ENCODE data around the gene GPC3. TPM values are rescaled to one million over a fixed set of nuclear protein-coding genes. Genes with fewer than 3 reads are reported as not detected.

Gene GPC3
- total RNA-seq (2013) = 0.21 TPM
- polyA plus RNA-seq = not detected
- not detected in 2 replicates for polyA minus RNA-seq
- total RNA-seq = 0 to 0.87 (median 0.07) reads per million in 11 experiments

DNA sequence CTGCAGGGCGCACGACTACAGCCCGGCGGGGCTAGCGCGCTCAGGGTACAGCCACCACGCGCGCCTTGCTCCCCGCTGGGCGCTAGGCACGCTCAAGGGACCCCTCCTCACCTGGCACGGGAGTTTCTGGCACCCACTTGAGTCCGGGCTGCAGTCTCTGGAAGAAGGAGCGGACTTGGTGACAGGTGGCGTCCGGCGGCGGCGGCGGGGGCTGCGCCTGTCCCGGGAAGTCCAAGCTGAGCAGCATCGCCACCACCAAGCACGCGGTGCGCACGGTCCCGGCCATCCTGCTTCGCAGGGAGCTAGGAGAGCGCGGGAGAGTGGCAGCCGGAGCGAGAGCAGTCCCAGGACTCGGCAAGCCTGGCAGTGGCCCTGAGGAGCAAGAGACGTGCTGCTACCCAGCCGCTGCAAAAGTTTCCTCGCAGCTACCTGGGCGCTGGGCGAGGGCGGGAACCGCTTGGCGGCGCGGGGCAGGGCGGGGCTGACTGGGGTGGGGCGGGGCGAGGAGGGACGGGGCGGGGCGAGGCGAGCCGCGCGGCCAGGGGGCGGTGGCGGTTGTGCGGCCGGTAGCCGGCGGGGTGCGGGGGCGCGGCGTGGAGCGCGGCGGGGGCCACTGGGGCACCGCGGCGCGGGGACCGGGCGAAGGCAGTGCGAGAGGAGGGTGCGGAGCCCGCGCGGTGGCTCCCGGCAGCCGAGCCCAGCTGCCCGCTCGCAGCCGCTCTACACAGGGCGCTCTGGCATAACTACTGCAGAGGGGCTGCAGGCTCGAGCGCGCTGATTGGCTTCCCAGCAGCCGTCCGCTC is at the start of gene GPC3:
Gene GPC3 (minus strand): TSS at position 431 of the 803 bp plus-strand sequence.
- no peaks in the 10 kb centered on the region for H3K79me2 ChIP-seq (ENCODE audit: insufficient read depth, low read length)
- H3K4me1 ChIP-seq (ENCODE audit: control insufficient read depth in 1 of 2, insufficient read depth in 2 of 2, low read length in 2 of 2) = peaks cover 0 to 4% of the 10 kb centered on the region in 2 donors
- H3K27me3 ChIP-seq (ENCODE audit: control insufficient read depth in 2 of 2, insufficient read depth in 2 of 2, low read length in 2 of 2) = peaks cover 28 to 43% of the 10 kb centered on the region in 2 donors
- TF ChIP-seq, protein P1, sequence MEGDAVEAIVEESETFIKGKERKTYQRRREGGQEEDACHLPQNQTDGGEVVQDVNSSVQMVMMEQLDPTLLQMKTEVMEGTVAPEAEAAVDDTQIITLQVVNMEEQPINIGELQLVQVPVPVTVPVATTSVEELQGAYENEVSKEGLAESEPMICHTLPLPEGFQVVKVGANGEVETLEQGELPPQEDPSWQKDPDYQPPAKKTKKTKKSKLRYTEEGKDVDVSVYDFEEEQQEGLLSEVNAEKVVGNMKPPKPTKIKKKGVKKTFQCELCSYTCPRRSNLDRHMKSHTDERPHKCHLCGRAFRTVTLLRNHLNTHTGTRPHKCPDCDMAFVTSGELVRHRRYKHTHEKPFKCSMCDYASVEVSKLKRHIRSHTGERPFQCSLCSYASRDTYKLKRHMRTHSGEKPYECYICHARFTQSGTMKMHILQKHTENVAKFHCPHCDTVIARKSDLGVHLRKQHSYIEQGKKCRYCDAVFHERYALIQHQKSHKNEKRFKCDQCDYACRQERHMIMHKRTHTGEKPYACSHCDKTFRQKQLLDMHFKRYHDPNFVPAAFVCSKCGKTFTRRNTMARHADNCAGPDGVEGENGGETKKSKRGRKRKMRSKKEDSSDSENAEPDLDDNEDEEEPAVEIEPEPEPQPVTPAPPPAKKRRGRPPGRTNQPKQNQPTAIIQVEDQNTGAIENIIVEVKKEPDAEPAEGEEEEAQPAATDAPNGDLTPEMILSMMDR (IDR thresholded peaks at IDR 0.05) = no peak
- H3K9me3 ChIP-seq (replicated peaks in 1 of 2; ENCODE audit: control insufficient read depth in 1 of 2, insufficient read depth in 1 of 2, low read length in 2 of 2) = peaks cover 0 to 18% of the 10 kb centered on the region in 2 donors
- H3K4me1 Mint-ChIP-seq = peaks cover 3% of the 10 kb centered on the region
- no peaks in the 10 kb centered on the region for H3K36me3 ChIP-seq (replicated peaks in 1 of 2; ENCODE audit: control insufficient read depth in 1 of 2, insufficient read depth in 2 of 2, low read length in 2 of 2)
- H3K36me3 Mint-ChIP-seq = no peaks in the 10 kb centered on the region
- H3K4me3 Mint-ChIP-seq = peak within 1 kb of the TSS in 1 of 2 donors; percentile 84
- H4K20me1 ChIP-seq (ENCODE audit: insufficient read depth, low read length) = no peaks in the 10 kb centered on the region
- no peak within 1 kb of the TSS for H3K27ac ChIP-seq (ENCODE audit: low read depth in 1 of 2, low read length in 2 of 2)
- peaks cover 0 to 18% (median 4%) of the 10 kb centered on the region in 7 donors for H3K9me3 Mint-ChIP-seq
- H3K4me3 ChIP-seq (replicated peaks in 1 of 3; ENCODE audit: low read depth in 2 of 3, low read length in 3 of 3) = no peak within 1 kb of the TSS
- H2AFZ ChIP-seq (ENCODE audit: insufficient read depth, low read depth, low read length, poor library complexity, severe bottlenecking) = no peak within 1 kb of the TSS
- H3K4me2 ChIP-seq (replicated peaks; ENCODE audit: extremely low read depth, low read length, poor library complexity, severe bottlenecking) = peak within 1 kb of the TSS; percentile 22
- intact Hi-C loops (cut with micrococcal nuclease) = no loop called here
- H3K27ac Mint-ChIP-seq = no peak within 1 kb of the TSS
- H3K9ac ChIP-seq (ENCODE audit: insufficient read depth, low read length, poor library complexity, severe bottlenecking) = no peak within 1 kb of the TSS
- WGBS (ENCODE audit: insufficient coverage) = 1% methylated on average over 45 of the region's 90 CpGs
- H3K27me3 Mint-ChIP-seq (ENCODE audit: low read depth in 3 of 3) = peaks cover 27 to 57% (median 45%) of the 10 kb centered on the region in 3 donors
- peak in 1 of 3 donors; percentile 1 for DNase-seq

- H3K9ac ChIP-seq (ENCODE audit: insufficient read depth, low read length, poor library complexity, severe bottlenecking) = no peak overlapping the region
- no peaks in the 10 kb centered on the region for H3K36me3 Mint-ChIP-seq
- H3K27ac ChIP-seq (ENCODE audit: low read depth in 1 of 2, low read length in 2 of 2) = no peak overlapping the region
- peaks cover 0 to 3% (median 0%) of the 10 kb centered on the region in 7 donors for H3K9me3 Mint-ChIP-seq
- no peaks in the 10 kb centered on the region for H3K4me1 Mint-ChIP-seq
- no peak overlapping the region for H3K4me2 ChIP-seq (replicated peaks; ENCODE audit: extremely low read depth, low read length, poor library complexity, severe bottlenecking)
- H3K4me1 ChIP-seq (ENCODE audit: control insufficient read depth in 1 of 2, insufficient read depth in 2 of 2, low read length in 2 of 2) = no peaks in the 10 kb centered on the region
- peaks cover 3 to 5% (median 4%) of the 10 kb centered on the region in 3 donors for H3K27me3 Mint-ChIP-seq (ENCODE audit: low read depth in 3 of 3)
- no peaks in the 10 kb centered on the region for H3K9me3 ChIP-seq (replicated peaks in 1 of 2; ENCODE audit: control insufficient read depth in 1 of 2, insufficient read depth in 1 of 2, low read length in 2 of 2)
- no peaks in the 10 kb centered on the region for H3K27me3 ChIP-seq (ENCODE audit: control insufficient read depth in 2 of 2, insufficient read depth in 2 of 2, low read length in 2 of 2)
- H2AFZ ChIP-seq (ENCODE audit: insufficient read depth, low read depth, low read length, poor library complexity, severe bottlenecking) = no peak overlapping the region
- TF ChIP-seq, protein P1 (IDR thresholded peaks at IDR 0.05) = no peak
- H3K27ac Mint-ChIP-seq = no peak overlapping the region
- no peaks in the 10 kb centered on the region for H4K20me1 ChIP-seq (ENCODE audit: insufficient read depth, low read length)
- H3K79me2 ChIP-seq (ENCODE audit: insufficient read depth, low read length) = no peaks in the 10 kb centered on the region
- intact Hi-C loops (cut with micrococcal nuclease) = no loop called here
- H3K4me3 ChIP-seq (replicated peaks in 1 of 3; ENCODE audit: low read depth in 2 of 3, low read length in 3 of 3) = no peak overlapping the region
- no peaks in the 10 kb centered on the region for H3K36me3 ChIP-seq (replicated peaks in 1 of 2; ENCODE audit: control insufficient read depth in 1 of 2, insufficient read depth in 2 of 2, low read length in 2 of 2)
- no peak for DNase-seq
- H3K4me3 Mint-ChIP-seq = no peak overlapping the region
These were observed 47.0 kb upstream of the GPC3 start for GRCh38 chrX:134032441-134032840.
